Measurements from ENCODE around the gene ARHGAP6. TPM values are rescaled to one million over a fixed set of nuclear protein-coding genes. Genes with fewer than 3 reads are reported as not detected.
A peak's percentile ranks its signal among the peaks of the same experiment; 100 is the strongest.
"Not testable (repeated sequence)": the region's sequence is repeated elsewhere in the genome, so short reads cannot be mapped to it uniquely, and the experiment has no call there.

Gene ARHGAP6
- total and polyA plus RNA-seq, 2 donors from 2014 or later: 6.0 to 20.4 TPM

DNA sequence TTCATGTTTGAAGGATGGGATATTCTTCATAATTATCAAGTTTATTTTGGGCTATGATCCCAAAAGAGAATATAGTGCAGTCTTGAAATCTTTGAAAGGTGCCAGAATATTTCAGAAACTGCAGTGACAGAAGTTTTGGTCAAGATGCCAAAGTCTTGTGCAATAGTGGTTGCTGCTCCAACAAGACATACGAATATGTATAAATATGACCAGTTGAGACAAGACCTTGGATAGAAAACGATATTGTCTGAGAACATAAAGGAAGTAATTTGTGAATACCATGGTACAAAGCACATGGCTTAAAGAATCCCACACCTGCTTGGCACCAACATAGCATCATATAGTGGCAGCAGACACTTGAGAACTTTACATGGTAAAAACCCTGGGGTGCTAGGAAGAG lies 421.1 kb downstream of the ARHGAP6 start:
- DNase-seq (no peak), FAIRE-seq (no peak)
- Histone ChIP-seq H3K9ac (ENCODE audit: low read length in 3 of 3) (no peak overlapping the region), H3K27me3 (ENCODE audit: control insufficient read depth, insufficient read depth, low read length) (no peaks in the 10 kb centered on the region), H3K9me3 (ENCODE audit: control insufficient read depth in 2 of 3, insufficient read depth in 1 of 3, low read length in 3 of 3) (no peaks in the 10 kb centered on the region), H3K4me3 (ENCODE audit: low read length in 3 of 3) (no peak overlapping the region), H3K4me1 (ENCODE audit: control insufficient read depth in 2 of 3, insufficient read depth in 2 of 3, low read depth in 1 of 3, low read length in 3 of 3) (no peaks in the 10 kb centered on the region), H3K27ac (ENCODE audit: low read depth in 2 of 2, low read length in 2 of 2) (no peak overlapping the region), H3K36me3 (ENCODE audit: control insufficient read depth in 2 of 3, insufficient read depth in 3 of 3, low read length in 3 of 3) (no peaks in the 10 kb centered on the region)
- TF ChIP-seq CTCF (IDR thresholded peaks at IDR 0.05; ENCODE audit: borderline replicate concordance, extremely low read depth, insufficient read depth): no peak
- intact Hi-C loops (cut with DNase I): no loop called here

DNA sequence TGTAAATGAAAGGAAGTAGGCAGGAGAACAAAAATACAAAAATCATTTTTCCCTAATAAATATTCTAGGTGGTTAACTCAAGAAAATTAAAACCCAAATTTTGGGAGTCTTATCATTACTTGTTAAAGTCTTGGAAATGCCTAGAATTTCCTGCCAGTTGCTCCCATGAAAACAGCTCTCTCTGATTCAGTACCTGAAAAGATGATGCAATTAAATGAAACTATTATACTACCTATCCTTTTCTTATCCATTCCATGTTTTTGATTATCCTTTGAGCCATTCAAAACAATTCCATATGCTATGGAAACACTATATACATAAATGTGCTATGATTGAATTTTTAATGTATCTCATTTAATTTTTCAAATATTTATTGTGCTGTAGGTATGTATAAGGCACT lies 423.0 kb downstream of the ARHGAP6 start:
- Histone ChIP-seq H3K4me3 (ENCODE audit: low read length in 3 of 3) (no peak overlapping the region), H3K27me3 (ENCODE audit: control insufficient read depth, insufficient read depth, low read length) (no peaks in the 10 kb centered on the region), H3K36me3 (ENCODE audit: control insufficient read depth in 2 of 3, insufficient read depth in 3 of 3, low read length in 3 of 3) (no peaks in the 10 kb centered on the region), H3K9me3 (ENCODE audit: control insufficient read depth in 2 of 3, insufficient read depth in 1 of 3, low read length in 3 of 3) (no peaks in the 10 kb centered on the region), H3K4me1 (ENCODE audit: control insufficient read depth in 2 of 3, insufficient read depth in 2 of 3, low read depth in 1 of 3, low read length in 3 of 3) (no peaks in the 10 kb centered on the region), H3K9ac (ENCODE audit: low read length in 3 of 3) (no peak overlapping the region), H3K27ac (ENCODE audit: low read depth in 2 of 2, low read length in 2 of 2) (no peak overlapping the region)
- DNase-seq: no peak
- peak; percentile 53 for FAIRE-seq
- TF ChIP-seq CTCF (IDR thresholded peaks at IDR 0.05; ENCODE audit: borderline replicate concordance, extremely low read depth, insufficient read depth): no peak
- intact Hi-C loops (cut with DNase I): no loop called here

GRCh38 chrX:11241720-11242119 lies 424.0 kb downstream of the ARHGAP6 start:
- H3K4me1 ChIP-seq (ENCODE audit: control insufficient read depth in 2 of 3, insufficient read depth in 2 of 3, low read depth in 1 of 3, low read length in 3 of 3): no peaks in the 10 kb centered on the region
- no peak overlapping the region for H3K4me3 ChIP-seq (ENCODE audit: low read length in 3 of 3)
- H3K27ac ChIP-seq (ENCODE audit: low read depth in 2 of 2, low read length in 2 of 2): no peak overlapping the region
- H3K36me3 ChIP-seq (ENCODE audit: control insufficient read depth in 2 of 3, insufficient read depth in 3 of 3, low read length in 3 of 3): no peaks in the 10 kb centered on the region
- no peak for DNase-seq
- no peak for TF ChIP-seq CTCF (IDR thresholded peaks at IDR 0.05; ENCODE audit: borderline replicate concordance, extremely low read depth, insufficient read depth)
- no peak overlapping the region for H3K9ac ChIP-seq (ENCODE audit: low read length in 3 of 3)
- intact Hi-C loops (cut with DNase I): no loop called here
- H3K9me3 ChIP-seq (ENCODE audit: control insufficient read depth in 2 of 3, insufficient read depth in 1 of 3, low read length in 3 of 3): no peaks in the 10 kb centered on the region
- H3K27me3 ChIP-seq (ENCODE audit: control insufficient read depth, insufficient read depth, low read length): no peaks in the 10 kb centered on the region
- no peak for FAIRE-seq

GRCh38 chrX:11239230-11239629 lies 426.5 kb downstream of the ARHGAP6 start:
- Histone ChIP-seq H3K4me1 (ENCODE audit: control insufficient read depth in 2 of 3, insufficient read depth in 2 of 3, low read depth in 1 of 3, low read length in 3 of 3) (no peaks in the 10 kb centered on the region), H3K36me3 (ENCODE audit: control insufficient read depth in 2 of 3, insufficient read depth in 3 of 3, low read length in 3 of 3) (no peaks in the 10 kb centered on the region), H3K27ac (ENCODE audit: low read depth in 2 of 2, low read length in 2 of 2) (no peak overlapping the region), H3K9ac (ENCODE audit: low read length in 3 of 3) (no peak overlapping the region), H3K27me3 (ENCODE audit: control insufficient read depth, insufficient read depth, low read length) (no peaks in the 10 kb centered on the region), H3K4me3 (ENCODE audit: low read length in 3 of 3) (no peak overlapping the region), H3K9me3 (ENCODE audit: control insufficient read depth in 2 of 3, insufficient read depth in 1 of 3, low read length in 3 of 3) (no peaks in the 10 kb centered on the region)
- FAIRE-seq (peak; percentile 21), DNase-seq (peak in 1 of 5 donors; percentile 1)
- TF ChIP-seq CTCF (IDR thresholded peaks at IDR 0.05; ENCODE audit: borderline replicate concordance, extremely low read depth, insufficient read depth): no peak
- intact Hi-C loops (cut with DNase I): no loop called here

DNA sequence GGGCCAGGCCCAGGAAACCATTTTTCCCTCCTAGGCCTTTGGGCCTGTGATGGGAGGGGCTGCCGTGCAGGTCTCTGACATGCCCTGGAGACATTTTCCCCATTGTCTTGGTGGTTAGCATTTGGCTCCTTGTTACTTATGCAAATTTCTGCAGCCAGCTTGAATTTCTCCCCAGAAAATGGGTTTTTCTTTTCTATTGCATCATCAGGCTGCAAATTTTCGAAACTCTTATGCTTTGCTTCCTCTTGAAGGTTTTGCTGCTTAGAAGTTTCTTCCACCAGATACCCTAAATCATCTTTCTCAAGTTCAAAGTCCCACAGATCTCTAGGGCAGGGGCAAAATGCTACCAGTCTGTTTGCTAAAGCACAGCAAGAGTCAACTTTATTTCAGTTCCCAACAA lies 430.3 kb downstream of the ARHGAP6 start:
- H3K36me3 ChIP-seq (ENCODE audit: control insufficient read depth in 2 of 3, insufficient read depth in 3 of 3, low read length in 3 of 3); H3K27me3 ChIP-seq (ENCODE audit: control insufficient read depth, insufficient read depth, low read length); H3K4me3 ChIP-seq (ENCODE audit: low read length in 3 of 3); H3K27ac ChIP-seq (ENCODE audit: low read depth in 2 of 2, low read length in 2 of 2); H3K4me1 ChIP-seq (ENCODE audit: control insufficient read depth in 2 of 3, insufficient read depth in 2 of 3, low read depth in 1 of 3, low read length in 3 of 3); H3K9me3 ChIP-seq (ENCODE audit: control insufficient read depth in 2 of 3, insufficient read depth in 1 of 3, low read length in 3 of 3); FAIRE-seq; DNase-seq; intact Hi-C loops (cut with DNase I); H3K9ac ChIP-seq (ENCODE audit: low read length in 3 of 3): not testable (repeated sequence)

All from kidney (tissue), 14 donors.